ENCODE measurements around the gene B4GALT6. TPM values are rescaled to one million over a fixed set of nuclear protein-coding genes. Genes with fewer than 3 reads are reported as not detected.

Gene B4GALT6
- total and polyA plus RNA-seq, 10 of the 15 experiments (the other 5 are each of a cell fraction or from before 2014, with no cell fraction given): 11.9 to 47.4 (median 18.0) TPM

- ChIA-PET RAD21 (ENCODE audit: unreplicated experiment) (no interaction called here), POLR2A (no interaction called here), SMC1A (ENCODE audit: uncharacterized antibody, unreplicated experiment) (no interaction called here), CTCF (interaction anchor here (2.1 kb wide), 1 partner anchor 119 kb away, joined by 8 read pairs; no protein-coding TSS in a partner anchor)
- Histone ChIP-seq H3K27ac (ENCODE audit: control insufficient read depth, insufficient read depth) (no peak overlapping the region), H3K4me2 (ENCODE audit: control insufficient read depth, insufficient read depth) (no peak overlapping the region), H2AFZ (ENCODE audit: control insufficient read depth, low read depth, low read length) (no peak overlapping the region), H3K79me2 (ENCODE audit: control insufficient read depth, insufficient read depth, low read length) (no peaks in the 10 kb centered on the region), H3K9me3 (replicated peaks; ENCODE audit: control insufficient read depth, insufficient read depth, low read length) (no peaks in the 10 kb centered on the region), H3K36me3 (ENCODE audit: control insufficient read depth in 2 of 2, insufficient read depth in 2 of 2, low read length in 1 of 2) (no peaks in the 10 kb centered on the region), H3K9ac (ENCODE audit: control insufficient read depth, insufficient read depth, low read length) (no peak overlapping the region), H3K4me1 (ENCODE audit: control insufficient read depth, insufficient read depth, low read length) (no peaks in the 10 kb centered on the region), H4K20me1 (ENCODE audit: control insufficient read depth, insufficient read depth) (no peaks in the 10 kb centered on the region), H3K27me3 (replicated peaks in 1 of 2; ENCODE audit: control insufficient read depth in 2 of 2, insufficient read depth in 2 of 2, low read length in 1 of 2) (no peaks in the 10 kb centered on the region), H3K4me3 (no peak overlapping the region)
- ATAC-seq (no peak), FAIRE-seq (no peak), DNase-seq (ENCODE audit: low read depth, low spot score) (no peak)
- in situ Hi-C loops (cut with MboI) (no loop called here), intact Hi-C loops (cut with micrococcal nuclease; ENCODE audit: unreplicated experiment) (no loop called here)
- no TSS peak for BruUV-seq (replicated peaks)
- TF ChIP-seq RCOR1 (conservative IDR thresholded peaks at IDR 0.05; ENCODE audit: low read depth, low read length): no peak
- no peak for TF ChIP-seq ZBED1 (IDR thresholded peaks at IDR 0.05; ENCODE audit: borderline replicate concordance)
- TF ChIP-seq SKIL (IDR thresholded peaks at IDR 0.05; ENCODE audit: low read depth, poor library complexity, severe bottlenecking): no peak
- TF ChIP-seq ETV6 (conservative IDR thresholded peaks at IDR 0.05 in 1 of 2, IDR thresholded peaks at IDR 0.05 in 1 of 2; ENCODE audit: borderline replicate concordance in 1 of 2, low read depth in 1 of 2): no peak
- TF ChIP-seq YY1 (IDR thresholded peaks at IDR 0.05; ENCODE audit: low read depth, low read length): no peak
- TF ChIP-seq E2F4 (IDR thresholded peaks at IDR 0.05; ENCODE audit: low read depth, low read length): no peak
- no peak for TF ChIP-seq USF2 (IDR thresholded peaks at IDR 0.05; ENCODE audit: borderline replicate concordance, low read depth, low read length)
- no peak for TF ChIP-seq NRF1 (conservative IDR thresholded peaks at IDR 0.05; ENCODE audit: low read depth, low read length)
- TF ChIP-seq TCF12 (IDR thresholded peaks at IDR 0.05; ENCODE audit: low read depth, low read length): no peak
Observed at GRCh38 chr18:31603315-31603714, 81.1 kb downstream of the B4GALT6 start.
